ENCODE results near the gene APLP2.

APLP2 gene

DNA sequence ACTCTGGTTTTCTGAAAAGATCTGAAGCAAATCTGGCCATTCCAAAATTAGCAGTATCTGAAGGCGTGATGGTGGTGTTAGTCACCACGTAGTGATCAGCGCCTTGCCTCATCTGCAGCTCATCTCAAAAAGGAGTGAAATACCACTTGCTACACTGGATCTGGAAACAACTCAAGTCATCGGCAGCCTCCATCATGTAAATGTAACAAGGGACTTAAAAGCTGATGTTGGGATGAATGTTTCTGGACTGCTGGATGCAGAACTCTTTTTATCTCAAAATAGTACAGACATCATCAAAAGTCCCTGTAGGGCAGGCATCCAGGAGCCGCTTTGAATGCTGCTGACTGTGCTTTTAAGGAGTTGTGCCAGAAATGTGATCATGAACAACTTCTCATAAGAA, 14.1 kb upstream of the APLP2 start:
- DNase-seq (ENCODE audit: low read depth in 2 of 2), result peak in 1 of 2 experiments; percentile 47

DNA sequence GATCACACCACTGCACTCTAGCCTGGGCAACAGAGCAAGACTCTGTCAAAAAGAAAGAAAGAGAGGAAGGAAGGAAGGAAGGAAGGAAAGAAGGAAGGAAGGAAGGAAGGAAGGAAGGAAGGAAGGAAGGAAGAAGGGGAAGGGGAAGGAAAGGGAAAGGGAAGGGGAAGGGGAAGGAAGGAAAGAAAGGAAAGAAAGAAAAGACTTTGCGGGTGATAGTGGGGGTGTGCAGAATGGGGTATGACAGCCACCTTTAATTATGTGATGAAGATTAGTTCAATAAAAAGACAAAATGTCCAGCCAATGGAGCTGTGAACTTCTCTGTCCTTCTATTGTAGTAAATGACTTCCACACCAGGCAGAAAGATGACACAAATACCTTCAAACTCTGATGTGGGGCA, 8.7 kb upstream of the APLP2 start:
- DNase-seq (ENCODE audit: low read depth in 2 of 2), result no peak

- DNase-seq (ENCODE audit: low read depth in 2 of 2), result no peak
These were observed 7.7 kb upstream of the APLP2 start for GRCh38 chr11:130062026-130062425.

- DNase-seq (ENCODE audit: low read depth in 2 of 2), result no peak
These were observed 6.2 kb upstream of the APLP2 start for GRCh38 chr11:130063451-130063850.

DNA sequence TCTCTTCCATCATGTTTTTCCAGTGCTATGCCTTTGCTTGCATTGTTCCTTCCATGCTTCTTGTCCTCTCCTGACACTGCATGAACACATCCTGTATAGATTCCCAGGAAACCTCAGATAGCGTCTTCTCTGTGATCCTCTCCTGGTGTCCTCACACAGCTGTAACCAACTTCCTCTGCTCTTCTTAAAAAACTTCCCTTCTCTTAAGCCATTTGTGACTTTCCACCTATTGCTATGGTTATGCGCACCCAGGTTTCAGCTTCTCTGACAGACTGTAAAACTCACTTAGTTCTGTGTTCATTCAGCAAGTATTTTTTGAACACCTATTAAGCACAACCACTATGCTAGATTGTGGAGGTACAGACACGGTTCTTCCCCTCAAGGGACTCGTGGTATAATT, 5.1 kb upstream of the APLP2 start:
- DNase-seq (ENCODE audit: low read depth in 2 of 2), result no peak

- no peak for DNase-seq (ENCODE audit: low read depth in 2 of 2)
These were observed 3.4 kb upstream of the APLP2 start for GRCh38 chr11:130066338-130066737.

DNA sequence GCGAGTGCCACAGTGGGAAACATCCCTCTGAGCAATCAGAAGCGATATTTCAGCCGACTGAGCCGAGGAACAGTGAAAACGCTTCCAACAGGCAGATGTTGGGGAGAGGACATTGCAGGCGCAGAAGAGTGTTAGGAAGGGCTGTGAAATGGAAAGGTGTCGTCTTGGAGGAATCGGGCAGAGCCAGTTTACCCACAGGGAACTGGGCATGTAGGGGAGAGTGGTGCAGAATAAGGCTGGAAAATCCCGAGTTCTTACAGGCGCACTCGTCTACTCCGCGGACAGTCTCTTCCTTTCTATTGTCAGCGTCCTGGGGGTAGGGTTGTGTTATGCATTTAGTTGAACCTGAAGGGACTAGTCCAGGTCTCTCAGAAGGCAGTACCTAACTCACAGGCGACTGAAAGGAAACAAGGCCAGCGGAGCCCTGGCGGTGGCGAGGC, 1.1 kb upstream of the APLP2 start:
- DNase-seq (ENCODE audit: low read depth in 2 of 2), result no peak

DNA sequence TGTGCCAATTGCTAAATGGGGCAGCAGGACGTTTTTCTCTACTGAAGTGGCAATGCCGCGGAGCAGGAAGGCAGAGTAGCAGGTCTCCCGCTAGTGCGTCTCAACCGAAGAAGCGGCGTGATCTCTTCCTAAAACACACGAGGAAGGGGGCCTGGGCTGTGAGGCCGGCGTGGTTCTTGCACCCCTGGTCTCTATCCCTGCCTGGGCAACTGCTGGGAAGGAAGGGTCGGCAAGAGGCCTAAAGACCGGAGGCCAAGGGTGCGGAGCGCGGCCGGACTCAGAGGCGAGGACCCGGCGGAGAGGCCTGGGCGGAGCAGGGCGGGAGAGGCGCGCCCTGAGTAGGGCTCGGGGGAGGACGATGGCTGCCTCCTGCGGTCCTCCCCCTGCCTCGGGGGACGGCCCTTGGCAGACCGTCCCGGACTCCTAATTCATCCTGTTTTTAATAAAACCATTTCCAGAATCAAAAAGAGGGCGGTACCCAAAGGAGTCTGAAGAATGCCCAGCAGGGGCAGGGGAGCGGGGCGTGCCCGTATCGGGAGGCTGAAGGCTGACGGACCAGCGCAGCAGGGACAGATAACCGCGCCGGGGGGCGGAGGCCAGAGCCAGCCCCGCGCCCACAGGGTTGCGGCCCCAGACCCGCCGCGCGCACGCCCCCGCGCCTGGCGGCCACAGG, 572 bp upstream of the APLP2 start:
- peak; percentile 84 to 85 for DNase-seq (ENCODE audit: low read depth in 2 of 2)

- no peak for DNase-seq (ENCODE audit: low read depth in 2 of 2)
These were observed 583 bp downstream of the APLP2 start for GRCh38 chr11:130070109-130070845.

- DNase-seq (ENCODE audit: low read depth in 2 of 2), result no peak
These were observed 1.1 kb downstream of the APLP2 start for GRCh38 chr11:130070846-130071200.

DNA sequence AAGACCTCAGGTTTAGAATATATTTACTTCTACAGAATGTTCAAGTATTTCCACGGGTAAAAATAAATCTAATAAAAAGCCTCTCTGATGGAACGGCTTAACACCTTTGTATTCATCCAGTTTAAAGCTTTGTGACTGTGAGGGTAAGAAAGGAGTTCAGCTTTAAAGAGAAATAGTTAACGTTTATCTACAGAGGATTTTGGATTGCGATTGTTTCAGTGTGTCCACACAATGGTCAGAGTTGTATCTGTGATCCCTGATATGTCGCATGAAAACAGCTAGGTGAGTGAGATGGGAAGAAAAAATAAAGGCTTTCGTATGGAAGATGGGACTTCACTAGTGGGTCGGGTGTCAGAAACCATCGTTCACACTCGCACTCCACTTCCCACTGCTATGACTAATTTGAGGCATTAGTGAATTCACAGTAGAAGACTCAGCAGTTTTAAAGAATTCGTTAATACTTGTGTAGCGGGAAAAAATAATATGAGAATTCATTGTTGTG, 1.6 kb downstream of the APLP2 start:
- DNase-seq (ENCODE audit: low read depth in 2 of 2), result no peak

DNA sequence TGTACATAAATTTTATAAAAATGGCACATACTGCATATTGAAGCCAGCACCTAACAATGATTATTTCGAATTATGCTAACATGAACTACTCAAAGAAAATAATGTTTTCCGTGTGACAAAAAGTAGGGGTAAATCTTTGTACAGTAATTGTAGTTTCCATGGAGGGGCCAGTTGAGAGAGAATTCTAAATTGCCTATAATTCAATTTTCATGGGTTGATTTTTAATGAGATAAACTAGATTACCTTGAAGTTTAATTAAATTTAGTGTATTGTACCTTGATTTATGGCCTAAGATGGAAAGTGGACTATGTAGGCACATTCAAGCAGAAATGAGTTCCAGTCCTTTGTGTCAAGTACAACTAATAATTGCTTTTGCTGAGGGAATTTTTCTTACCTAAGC, 5.0 kb downstream of the APLP2 start:
- DNase-seq (ENCODE audit: low read depth in 2 of 2), result no peak

DNA sequence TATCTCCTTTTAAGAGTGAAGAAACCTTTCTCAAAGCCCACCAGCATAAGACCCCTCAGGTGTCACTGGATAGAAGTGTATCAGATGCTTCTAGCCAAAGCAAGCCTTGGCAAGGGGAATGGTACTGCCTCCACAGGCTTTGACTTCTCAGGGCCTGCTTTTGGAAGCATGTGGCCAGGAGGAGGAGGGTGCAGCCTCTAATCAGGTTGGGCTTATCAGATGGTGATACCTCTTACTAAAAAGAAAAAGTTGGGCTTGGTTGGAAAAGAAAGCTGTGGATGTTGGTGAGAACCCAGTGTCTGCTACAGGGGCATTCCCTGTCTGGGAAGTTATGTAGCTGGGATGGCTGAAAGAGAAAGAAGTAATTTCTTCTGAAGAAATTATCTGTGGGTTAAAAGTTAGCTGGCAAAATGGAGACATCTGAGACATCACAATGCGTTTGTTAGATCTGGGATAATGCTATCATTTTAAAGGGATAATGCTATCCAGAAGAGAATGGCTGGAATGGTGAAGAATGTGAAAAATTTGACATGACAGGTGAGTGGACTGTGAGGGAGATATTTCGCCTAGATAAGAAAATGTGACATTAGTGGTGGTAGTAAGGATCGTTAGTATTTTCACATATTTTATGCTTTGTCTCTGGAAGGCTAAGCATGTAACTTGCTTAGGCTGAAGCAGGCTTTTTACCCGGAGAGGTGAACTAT, 7.2 kb downstream of the APLP2 start:
- DNase-seq (ENCODE audit: low read depth in 2 of 2), result no peak

DNA sequence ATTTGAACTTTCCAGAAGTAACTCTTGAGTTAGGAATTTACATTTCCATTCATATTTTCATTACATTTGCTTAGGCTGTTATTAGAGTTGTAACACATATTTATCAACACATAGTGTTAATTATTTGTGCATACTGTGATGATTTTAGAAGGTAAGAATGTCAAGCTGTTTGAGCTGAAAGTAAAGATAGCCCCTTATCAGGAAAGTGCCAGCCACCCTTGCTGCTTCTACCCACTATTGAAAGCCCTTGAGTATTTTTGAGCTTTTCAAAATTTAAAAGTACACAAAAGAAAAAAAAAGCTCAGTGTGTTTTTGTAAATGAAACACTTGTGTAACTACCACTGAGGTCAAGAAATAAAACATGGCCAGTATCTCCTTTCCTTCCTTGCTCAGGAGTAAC, 8.0 kb downstream of the APLP2 start:
- no peak for DNase-seq (ENCODE audit: low read depth in 2 of 2)

DNA sequence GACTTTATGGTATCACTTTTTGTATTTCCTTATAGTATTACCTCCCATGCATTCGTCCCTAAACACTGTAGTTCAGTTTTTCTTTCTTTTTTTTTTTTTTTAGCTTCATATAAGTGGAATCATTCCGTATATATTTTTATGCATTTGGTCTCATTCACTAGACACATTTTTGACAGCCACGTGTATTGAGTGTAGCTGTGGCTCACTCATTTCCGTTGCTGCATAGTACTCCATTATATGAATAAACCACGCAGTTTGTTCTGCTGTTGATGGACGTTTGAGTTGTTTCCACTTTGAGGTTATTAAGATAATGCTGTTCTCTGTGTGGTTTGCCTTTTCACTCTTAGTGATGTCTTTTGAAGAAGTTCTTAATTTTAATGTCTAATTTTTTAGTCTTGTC, 8.4 kb downstream of the APLP2 start:
- DNase-seq (ENCODE audit: low read depth in 2 of 2), result no peak

DNA sequence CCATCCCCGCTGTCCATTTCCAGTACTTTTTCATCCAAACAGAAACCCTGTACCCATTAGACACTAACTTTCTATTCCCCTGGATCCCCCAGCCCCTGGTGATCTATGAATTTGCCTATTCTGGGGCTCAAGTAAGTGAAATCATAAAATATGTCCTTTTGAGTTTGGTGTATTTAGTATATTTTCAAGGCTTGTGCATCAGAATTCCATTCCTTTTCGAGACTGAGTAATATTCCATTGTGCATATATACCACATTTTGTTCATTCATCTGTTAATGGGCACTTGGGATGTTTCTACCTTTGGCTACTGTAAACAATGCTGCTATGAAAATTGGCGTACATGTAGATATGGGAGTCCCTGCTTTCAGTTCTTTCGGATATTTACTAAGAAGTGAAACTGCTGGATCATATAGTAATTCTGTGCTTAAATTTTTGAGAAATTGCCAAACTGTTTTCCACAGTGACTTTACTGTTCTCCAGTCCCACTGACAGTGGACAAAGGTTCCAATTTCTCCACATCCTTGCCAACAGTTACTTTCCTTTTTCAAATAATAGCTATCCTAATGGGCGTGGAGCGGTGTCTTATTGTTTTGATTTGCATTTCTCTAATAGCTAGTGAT, 16.1 kb downstream of the APLP2 start:
- DNase-seq (ENCODE audit: low read depth in 2 of 2), result no peak

DNA sequence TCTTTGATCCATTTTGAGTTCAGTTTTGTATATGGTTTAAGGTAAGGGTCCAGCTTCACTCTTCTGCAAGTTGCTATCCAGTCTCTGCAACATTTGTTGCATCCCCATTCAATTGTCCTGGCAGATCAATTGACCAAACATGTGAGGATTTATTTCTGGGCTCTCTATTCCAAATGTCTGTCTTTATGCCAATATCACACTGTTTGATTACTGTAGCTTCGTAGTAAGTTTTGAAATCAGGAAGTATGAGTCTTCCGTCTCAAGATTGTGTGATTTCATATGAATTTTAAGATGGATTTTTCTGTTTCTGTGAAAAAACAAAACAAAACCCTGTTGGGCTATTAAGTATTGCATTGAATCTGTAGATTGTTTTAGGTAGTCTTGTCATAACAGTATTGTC, 17.0 kb downstream of the APLP2 start:
- no peak for DNase-seq (ENCODE audit: low read depth in 2 of 2)

GRCh38 chr11:130087294-130087926, 17.7 kb downstream of the APLP2 start:
- no peak for DNase-seq (ENCODE audit: low read depth in 2 of 2)

GRCh38 chr11:130088217-130088616, 18.5 kb downstream of the APLP2 start:
- DNase-seq (ENCODE audit: low read depth in 2 of 2), result no peak

- no peak for DNase-seq (ENCODE audit: low read depth in 2 of 2)
These were observed 19.4 kb downstream of the APLP2 start for GRCh38 chr11:130088919-130089673.

DNA sequence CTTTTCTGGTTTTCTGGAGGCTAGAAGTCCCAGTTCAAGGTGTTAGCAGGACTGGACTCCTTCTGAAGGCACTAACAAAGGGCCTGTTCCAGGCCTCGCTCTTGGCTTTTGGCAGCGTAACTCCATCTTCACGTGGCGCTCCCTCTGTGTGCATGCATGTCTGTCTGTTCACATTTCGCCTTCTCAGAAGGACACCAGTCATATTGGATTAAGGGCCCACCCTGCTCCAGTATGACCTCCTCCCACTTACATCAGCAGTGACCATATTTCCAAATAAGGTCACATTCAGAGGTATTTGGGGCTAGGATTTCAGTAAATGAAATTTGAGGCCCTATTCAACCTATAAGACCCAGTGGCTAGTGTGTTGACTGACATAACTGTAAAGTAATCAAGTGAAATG, 20.0 kb downstream of the APLP2 start:
- no peak for DNase-seq (ENCODE audit: low read depth in 2 of 2)
